A673 (cell line): ENCODE results near the gene ECHS1. TPM values are rescaled to one million over a fixed set of nuclear protein-coding genes. Genes with fewer than 3 reads are reported as not detected.

ENCODE experiments used
- BruUV-seq: library from RNA; stranded (reverse); fragments of 400-500 nt; replicated peaks from 2 replicates; lab custom pipeline; 2021; lab: Mats Ljungman, UMichigan
- CTCF ChIA-PET: fragments of 300-600 bp; sonication (Branson Sonifier 250); formaldehyde crosslinking; loops from one replicate; lab custom pipeline; 2022; ENCODE audit warnings: antibody characterized with exemption; lab: Charles Lee
- POLR2A ChIA-PET: fragments of 300-600 bp; sonication (Branson Sonifier 250); formaldehyde crosslinking; loops from one replicate; lab custom pipeline; 2022; ENCODE audit warnings: antibody characterized with exemption; ENCODE audit not compliant: low non-redundant PET; lab: Charles Lee
- DNase-seq: peaks from one replicate; pipeline ENCODE4 v3.0.0-alpha.2; 2015; ENCODE audit warnings: low spot score
- H3K27ac ChIP-seq: fragments of 200-600 bp; sonication (generic); 2 replicates; pipeline ENCODE4 v1.5.1; 2016; ENCODE audit warnings: mixed run types, low read depth, mild to moderate bottlenecking, mixed read lengths, antibody characterized with exemption, low read length; ENCODE audit not compliant: poor library complexity, severe bottlenecking
- H3K27me3 ChIP-seq: fragments of 200-600 bp; sonication (generic); replicated peaks from 2 replicates; pipeline ENCODE4 v1.6.1; 2017; ENCODE audit warnings: mixed run types, low read depth, mild to moderate bottlenecking, mixed read lengths, antibody characterized with exemption, low read length; ENCODE audit not compliant: insufficient read depth, poor library complexity
- H3K36me3 ChIP-seq: fragments of 200-600 bp; sonication (generic); 2 replicates; pipeline ENCODE4 v1.6.1; 2016; ENCODE audit warnings: mixed run types, mild to moderate bottlenecking, mixed read lengths, antibody characterized with exemption, low read length; ENCODE audit not compliant: insufficient read depth, poor library complexity, severe bottlenecking
- H3K4me1 ChIP-seq: fragments of 200-600 bp; sonication (generic); 2 replicates; pipeline ENCODE4 v1.6.1; 2017; ENCODE audit warnings: mixed run types, mild to moderate bottlenecking, mixed read lengths, antibody characterized with exemption, low read length; ENCODE audit not compliant: insufficient read depth, poor library complexity, severe bottlenecking
- H3K4me3 ChIP-seq: fragments of 200-600 bp; sonication (generic); 2 replicates; pipeline ENCODE4 v1.5.1; 2016; ENCODE audit warnings: low read depth, mixed run types, mild to moderate bottlenecking, mixed read lengths, low read length; ENCODE audit not compliant: poor library complexity, severe bottlenecking
- H3K9me3 ChIP-seq: fragments of 200-600 bp; sonication (generic); 2 replicates; pipeline ENCODE4 v1.6.1; 2016; ENCODE audit warnings: mixed run types, low read depth, mild to moderate bottlenecking, mixed read lengths, antibody characterized with exemption, low read length; ENCODE audit not compliant: poor library complexity, severe bottlenecking
- EZH2 ChIP-seq: fragments of 200-600 bp; sonication (generic); IDR thresholded peaks from 2 replicates; pipeline ENCODE4 v1.6.1; 2017; ENCODE audit warnings: borderline replicate concordance, low read depth, mild to moderate bottlenecking, mixed read lengths, antibody characterized with exemption, low read length; ENCODE audit not compliant: poor library complexity, severe bottlenecking
- intact Hi-C: fragments of 100-400 bp; cut with micrococcal nuclease; formaldehyde crosslinking; loops from one replicate; pipeline ENCODE4 v1.10.0; 2022; ENCODE audit not compliant: unreplicated experiment
- total RNA-seq: library from RNA; stranded (reverse); gene quantifications from 2 replicates; pipeline ENCODE4 v1.2.3, GENCODE V29; 2021
- TF ChIP-seq, protein P1 (sequence below): fragments of 300-800, 200-600 bp; sonication (generic); conservative IDR thresholded peaks from 2 replicates; pipeline ENCODE4 v1.5.1; 2017; ENCODE audit warnings: low read depth, mild to moderate bottlenecking, antibody characterized with exemption, low read length, moderate library complexity, mixed read lengths

The ECHS1 gene
- total RNA-seq, 1 experiment from 2014 or later, result 96.3 TPM

DNA sequence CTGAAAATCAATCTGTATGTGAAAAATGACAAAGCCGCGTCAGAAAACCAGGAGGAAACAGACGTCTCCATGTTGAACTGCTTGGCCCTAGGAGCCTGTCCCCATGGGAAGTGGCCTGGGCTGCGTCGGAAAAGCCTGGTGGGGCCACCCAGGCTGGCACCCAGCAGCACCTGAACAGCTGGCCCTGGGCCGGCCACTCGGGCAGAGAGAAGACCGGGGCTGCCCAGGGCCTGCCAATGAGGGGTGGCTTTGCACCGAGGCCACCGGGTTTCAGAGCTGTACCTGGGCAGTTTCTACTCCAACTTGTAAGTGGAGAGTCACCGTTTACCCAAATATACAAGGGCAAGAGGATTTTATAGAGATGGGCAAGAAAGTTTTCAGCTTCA, 14.2 kb downstream of the ECHS1 start:
- peaks cover 10% of the 10 kb centered on the region for H3K36me3 ChIP-seq
- no peak for DNase-seq
- intact Hi-C loops, result no loop called here
- H3K27ac ChIP-seq, result no peak overlapping the region
- no peaks in the 10 kb centered on the region for H3K9me3 ChIP-seq
- TF ChIP-seq, protein P1, sequence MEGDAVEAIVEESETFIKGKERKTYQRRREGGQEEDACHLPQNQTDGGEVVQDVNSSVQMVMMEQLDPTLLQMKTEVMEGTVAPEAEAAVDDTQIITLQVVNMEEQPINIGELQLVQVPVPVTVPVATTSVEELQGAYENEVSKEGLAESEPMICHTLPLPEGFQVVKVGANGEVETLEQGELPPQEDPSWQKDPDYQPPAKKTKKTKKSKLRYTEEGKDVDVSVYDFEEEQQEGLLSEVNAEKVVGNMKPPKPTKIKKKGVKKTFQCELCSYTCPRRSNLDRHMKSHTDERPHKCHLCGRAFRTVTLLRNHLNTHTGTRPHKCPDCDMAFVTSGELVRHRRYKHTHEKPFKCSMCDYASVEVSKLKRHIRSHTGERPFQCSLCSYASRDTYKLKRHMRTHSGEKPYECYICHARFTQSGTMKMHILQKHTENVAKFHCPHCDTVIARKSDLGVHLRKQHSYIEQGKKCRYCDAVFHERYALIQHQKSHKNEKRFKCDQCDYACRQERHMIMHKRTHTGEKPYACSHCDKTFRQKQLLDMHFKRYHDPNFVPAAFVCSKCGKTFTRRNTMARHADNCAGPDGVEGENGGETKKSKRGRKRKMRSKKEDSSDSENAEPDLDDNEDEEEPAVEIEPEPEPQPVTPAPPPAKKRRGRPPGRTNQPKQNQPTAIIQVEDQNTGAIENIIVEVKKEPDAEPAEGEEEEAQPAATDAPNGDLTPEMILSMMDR, result no peak
- TF ChIP-seq EZH2, result no peak
- POLR2A ChIA-PET, result no interaction called here
- H3K4me1 ChIP-seq, result no peaks in the 10 kb centered on the region
- CTCF ChIA-PET, result no interaction called here
- no TSS peak for BruUV-seq
- no peak overlapping the region for H3K4me3 ChIP-seq
- no peaks in the 10 kb centered on the region for H3K27me3 ChIP-seq

DNA sequence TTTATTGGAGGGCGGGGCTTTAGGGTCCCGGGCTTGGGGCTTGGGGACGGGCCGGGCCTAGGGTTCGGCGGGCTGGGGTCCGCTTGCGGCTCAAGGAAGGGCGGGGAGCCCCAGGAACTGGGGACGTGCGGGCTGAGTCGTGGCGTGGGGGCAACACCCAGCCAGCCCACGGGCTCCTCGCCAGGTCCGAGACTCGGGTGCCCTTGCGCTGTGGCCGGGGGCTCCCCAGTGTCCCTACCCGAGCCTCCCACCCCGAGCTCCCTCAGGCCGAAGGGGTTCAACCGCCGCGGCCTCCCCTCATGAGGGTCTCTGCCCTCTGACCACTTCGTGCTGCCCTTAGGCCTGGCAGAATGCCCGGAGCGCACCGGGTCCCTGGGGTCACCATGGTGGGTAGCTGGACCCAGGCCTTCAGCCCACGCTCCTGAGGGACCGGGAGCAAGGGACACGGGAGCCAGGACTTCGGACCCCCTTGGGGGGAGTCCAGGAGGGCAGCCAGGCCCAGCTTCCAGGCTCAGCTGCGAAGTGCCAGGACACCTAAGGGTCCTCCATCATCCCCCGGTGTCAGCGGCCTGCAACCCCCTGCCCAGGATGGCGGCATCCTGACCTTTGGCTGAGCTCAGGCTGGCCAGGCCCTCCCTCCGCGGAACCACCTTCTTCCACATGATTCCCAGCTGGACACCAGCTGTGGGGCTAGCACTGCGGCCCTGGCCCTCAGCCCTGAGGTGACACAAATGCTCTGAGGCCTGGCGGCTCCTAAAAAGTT, 14.8 kb downstream of the ECHS1 start:
- Histone ChIP-seq H3K9me3 (no peaks in the 10 kb centered on the region), H3K27me3 (no peaks in the 10 kb centered on the region), H3K36me3 (peaks cover 10% of the 10 kb centered on the region), H3K4me1 (no peaks in the 10 kb centered on the region), H3K27ac (no peak overlapping the region), H3K4me3 (no peak overlapping the region)
- ChIA-PET CTCF (interaction anchor here (0.5 kb wide), 1 partner anchor 10 kb away, joined by 3 read pairs; no protein-coding TSS in a partner anchor), POLR2A (interaction anchor here (0.6 kb wide), 1 partner anchor 27 kb away, joined by 3 read pairs; no protein-coding TSS in a partner anchor)
- no TSS peak for BruUV-seq
- TF ChIP-seq, protein P1, result no peak
- no peak for TF ChIP-seq EZH2
- intact Hi-C loops, result no loop called here
- DNase-seq, result no peak

DNA sequence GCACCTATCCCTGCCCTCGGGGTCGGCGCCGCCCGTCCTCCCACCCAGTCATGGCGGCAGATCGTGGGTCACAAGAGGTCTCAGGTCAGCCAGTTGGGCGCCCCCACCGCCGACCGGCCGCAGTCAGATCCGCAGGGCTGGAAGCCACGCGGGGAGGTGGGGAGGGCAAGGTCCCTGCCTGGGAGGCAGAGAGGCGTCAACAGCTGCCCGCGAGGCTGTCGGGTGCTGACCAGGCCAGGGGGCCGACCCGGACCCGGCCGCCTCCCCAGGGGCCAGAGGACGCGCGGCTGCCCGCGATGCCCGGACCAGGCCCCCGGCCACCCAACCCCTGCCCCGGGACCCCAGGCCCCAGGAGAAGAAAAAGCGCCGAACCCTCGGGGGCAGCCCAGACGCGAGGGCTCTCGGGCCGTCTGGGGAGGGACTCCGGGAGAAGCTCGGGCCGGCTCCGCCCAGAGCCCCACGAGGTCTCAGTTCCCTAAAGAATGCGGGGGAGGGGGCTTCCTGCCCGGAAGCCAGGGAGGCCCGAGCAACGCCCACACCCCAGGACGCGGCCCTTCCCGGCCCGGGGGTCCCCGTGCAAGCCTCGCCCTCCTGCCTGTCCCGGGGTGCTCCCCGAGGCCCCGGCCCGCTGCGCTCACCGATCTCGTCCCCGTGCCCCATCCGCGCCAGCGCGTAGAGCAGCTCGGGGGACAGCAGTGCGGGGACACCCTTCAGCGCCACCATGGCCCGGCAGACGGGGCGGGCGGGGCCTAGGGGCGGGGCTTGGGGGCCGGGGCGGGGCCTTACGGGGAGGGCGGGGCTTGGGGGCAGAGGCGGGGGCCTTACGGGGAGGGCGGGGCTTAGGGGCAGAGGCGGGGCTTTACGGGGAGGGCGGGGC, 15.6 kb downstream of the ECHS1 start, which contains the start of gene FUOM:
TSS of gene FUOM (minus strand) at position 735 of the 877 bp plus-strand sequence. CDS start at position 723, 12 bp downstream.
- ChIA-PET CTCF (no interaction called here), POLR2A (interaction anchor here (0.6 kb wide), 1 partner anchor 26 kb away, joined by 3 read pairs; no protein-coding TSS in a partner anchor)
- no peak for TF ChIP-seq EZH2
- TF ChIP-seq, protein P1, result no peak
- Histone ChIP-seq H3K27ac (peak within 1 kb of the TSS; percentile 86), H3K4me3 (peak within 1 kb of the TSS; percentile 85), H3K36me3 (peaks cover 7% of the 10 kb centered on the region), H3K27me3 (no peaks in the 10 kb centered on the region), H3K4me1 (no peaks in the 10 kb centered on the region), H3K9me3 (no peaks in the 10 kb centered on the region)
- peak; percentile 90 for DNase-seq
- intact Hi-C loops, result no loop called here
- no TSS peak for BruUV-seq
